Keratinocyte (primary cell): Measurements from ENCODE around the gene PPM1J. TPM values are rescaled to one million over a fixed set of nuclear protein-coding genes. Genes with fewer than 3 reads are reported as not detected.

ENCODE experiments used
- DNase-seq: peaks from one replicate; pipeline ENCODE4 v3.0.0-alpha.2; 2011; ENCODE audit warnings: low read depth, missing footprints, low spot score
- FAIRE-seq: peaks from 2 replicates; lab custom pipeline; 2011; peaks lifted over from hg19 to GRCh38; lab: Jason Lieb, UNC
- H2AFZ ChIP-seq: 2 replicates; pipeline ENCODE4 v1.6.0; 2012; ENCODE audit warnings: low read length, control low read depth, inconsistent platforms; ENCODE audit not compliant: control insufficient read depth
- H3K27ac ChIP-seq: 2 replicates; pipeline ENCODE4 v1.5.1; 2011; ENCODE audit warnings: low read length; ENCODE audit not compliant: control insufficient read depth, insufficient read depth
- H3K27me3 ChIP-seq: 3 replicates; pipeline ENCODE4 v1.6.0; 2011; ENCODE audit warnings: low read length; ENCODE audit not compliant: control insufficient read depth, insufficient read depth; ENCODE audit errors: extremely low read depth
- H3K36me3 ChIP-seq, 2 experiments: 2 replicates in 1 of 2; 3 replicates in 1 of 2; pipeline ENCODE4 v1.5.1; 2011; ENCODE audit warnings: low read length in 2 of 2, mild to moderate bottlenecking in 1 of 2; ENCODE audit not compliant: control insufficient read depth in 2 of 2, insufficient read depth in 2 of 2; ENCODE audit errors: extremely low read depth in 1 of 2
- H3K4me1 ChIP-seq: 3 replicates; pipeline ENCODE4 v1.5.1; 2011; ENCODE audit warnings: low read length; ENCODE audit not compliant: control insufficient read depth, insufficient read depth; ENCODE audit errors: extremely low read depth
- H3K4me2 ChIP-seq: 3 replicates; pipeline ENCODE4 v1.6.0; 2011; ENCODE audit warnings: low read depth, low read length; ENCODE audit not compliant: control insufficient read depth, insufficient read depth; ENCODE audit errors: extremely low read depth
- H3K4me3 ChIP-seq, 3 experiments: fragments of 200-600 bp in 1 of 3; sonication (generic) in 1 of 3; 2 replicates in 2 of 3; 3 replicates in 1 of 3; pipeline ENCODE4 v1.5.1; 2011 to 2016; ENCODE audit warnings: low read length in 3 of 3, mild to moderate bottlenecking in 3 of 3, control low read depth in 2 of 3, inconsistent platforms in 1 of 3, low read depth in 1 of 3, mixed read lengths in 1 of 3, mixed run types in 1 of 3, moderate library complexity in 1 of 3; ENCODE audit not compliant: control insufficient read depth in 2 of 3, insufficient read depth in 2 of 3; ENCODE audit errors: extremely low read depth in 1 of 3
- H3K79me2 ChIP-seq: 2 replicates; pipeline ENCODE4 v1.6.0; 2012; ENCODE audit warnings: low read length; ENCODE audit not compliant: control insufficient read depth, insufficient read depth
- H3K9ac ChIP-seq: 3 replicates; pipeline ENCODE4 v1.6.0; 2011; ENCODE audit warnings: low read length; ENCODE audit not compliant: control insufficient read depth, insufficient read depth; ENCODE audit errors: extremely low read depth
- H3K9me1 ChIP-seq: 3 replicates; pipeline ENCODE4 v1.6.0; 2011; ENCODE audit warnings: low read length; ENCODE audit not compliant: control insufficient read depth, insufficient read depth; ENCODE audit errors: extremely low read depth
- H3K9me3 ChIP-seq: 2 replicates; pipeline ENCODE4 v1.5.1; 2012; ENCODE audit warnings: low read depth, low read length; ENCODE audit not compliant: control insufficient read depth
- H4K20me1 ChIP-seq: 3 replicates; pipeline ENCODE4 v1.6.0; 2011; ENCODE audit warnings: low read length; ENCODE audit not compliant: control insufficient read depth, insufficient read depth; ENCODE audit errors: extremely low read depth
- EZH2 ChIP-seq: IDR thresholded peaks from one replicate; pipeline ENCODE4 v1.6.1; 2012; ENCODE audit warnings: inconsistent platforms, mild to moderate bottlenecking, low read length, moderate library complexity
- dilution Hi-C: fragments of 300-500 bp; cut with MboI; formaldehyde crosslinking; loops from one replicate; pipeline ENCODE4 v1.7.0; 2020; ENCODE audit warnings: low sequenced_read_pairs; ENCODE audit not compliant: extremely low pct_ligation_motif_present
- polyA plus RNA-seq, 5 experiments: library from polyadenylated mRNA; depleted of rRNA in 3 of 5; stranded (reverse) in 3 of 5; stranded (forward) in 1 of 5; unstranded in 1 of 5; fragments of >200 nt; gene quantifications; 1 replicate in 1 of 5; 2 replicates in 3 of 5; 3 replicates in 1 of 5; pipeline versions ENCODE4 v1.2.1 to v1.2.3, GENCODE V29; 2011 to 2012; ENCODE audit warnings: missing spikeins in 2 of 5, low read depth in 1 of 5, low replicate concordance in 1 of 5
- TF ChIP-seq, protein P1 (sequence below), 3 experiments: IDR thresholded peaks in 1 of 3; conservative IDR thresholded peaks in 1 of 3; optimal IDR thresholded peaks in 1 of 3; 2 replicates in 2 of 3; 3 replicates in 1 of 3; pipeline versions ENCODE3 to v1.5.1; 2011; ENCODE audit warnings: low read length in 3 of 3, mild to moderate bottlenecking in 3 of 3, moderate library complexity in 2 of 3, control low read depth in 1 of 3, inconsistent platforms in 1 of 3; ENCODE audit not compliant: insufficient read depth in 2 of 3; ENCODE audit errors: extremely low read depth in 1 of 3

The PPM1J gene
- polyA plus RNA-seq, 1 donor (not counting 4 experiments of a cell fraction or from before 2014, with no cell fraction given) = 7.7 TPM

DNA sequence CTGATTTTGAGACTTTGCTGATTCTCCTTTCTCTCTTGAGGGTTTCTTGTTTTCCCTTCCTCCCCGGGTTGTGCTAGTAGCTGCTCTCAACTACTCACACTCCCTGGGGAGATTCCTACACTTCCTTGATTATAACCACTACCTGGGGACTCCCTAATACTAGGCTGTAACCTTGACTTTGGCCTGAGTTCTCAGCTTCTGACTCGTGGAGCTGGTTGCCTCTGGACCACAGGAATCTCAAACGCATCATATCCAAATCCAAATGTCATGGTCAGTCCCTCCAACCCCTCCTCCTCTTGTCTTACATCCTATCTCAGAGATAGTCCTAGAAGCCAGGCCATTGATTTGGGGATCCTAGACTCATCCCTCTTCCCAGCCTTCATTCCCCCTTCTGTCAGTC lies 28.7 kb downstream of the PPM1J start:
- H4K20me1 ChIP-seq = no peaks in the 10 kb centered on the region
- H3K27me3 ChIP-seq = no peaks in the 10 kb centered on the region
- H2AFZ ChIP-seq = no peak overlapping the region
- H3K4me2 ChIP-seq = peak overlapping the region; percentile 66
- no peak for TF ChIP-seq EZH2
- TF ChIP-seq, protein P1, sequence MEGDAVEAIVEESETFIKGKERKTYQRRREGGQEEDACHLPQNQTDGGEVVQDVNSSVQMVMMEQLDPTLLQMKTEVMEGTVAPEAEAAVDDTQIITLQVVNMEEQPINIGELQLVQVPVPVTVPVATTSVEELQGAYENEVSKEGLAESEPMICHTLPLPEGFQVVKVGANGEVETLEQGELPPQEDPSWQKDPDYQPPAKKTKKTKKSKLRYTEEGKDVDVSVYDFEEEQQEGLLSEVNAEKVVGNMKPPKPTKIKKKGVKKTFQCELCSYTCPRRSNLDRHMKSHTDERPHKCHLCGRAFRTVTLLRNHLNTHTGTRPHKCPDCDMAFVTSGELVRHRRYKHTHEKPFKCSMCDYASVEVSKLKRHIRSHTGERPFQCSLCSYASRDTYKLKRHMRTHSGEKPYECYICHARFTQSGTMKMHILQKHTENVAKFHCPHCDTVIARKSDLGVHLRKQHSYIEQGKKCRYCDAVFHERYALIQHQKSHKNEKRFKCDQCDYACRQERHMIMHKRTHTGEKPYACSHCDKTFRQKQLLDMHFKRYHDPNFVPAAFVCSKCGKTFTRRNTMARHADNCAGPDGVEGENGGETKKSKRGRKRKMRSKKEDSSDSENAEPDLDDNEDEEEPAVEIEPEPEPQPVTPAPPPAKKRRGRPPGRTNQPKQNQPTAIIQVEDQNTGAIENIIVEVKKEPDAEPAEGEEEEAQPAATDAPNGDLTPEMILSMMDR (optimal IDR thresholded peaks at IDR 0.05 in 1 of 3, IDR thresholded peaks at IDR 0.05 in 1 of 3, conservative IDR thresholded peaks at IDR 0.05 in 1 of 3; ENCODE audit: extremely low read depth in 1 of 3, insufficient read depth in 2 of 3, low read length in 3 of 3) = no peak
- FAIRE-seq (no peak), DNase-seq (no peak)
- H3K79me2 ChIP-seq = peaks cover 6% of the 10 kb centered on the region
- no peak overlapping the region for H3K27ac ChIP-seq
- H3K9me3 ChIP-seq = no peaks in the 10 kb centered on the region
- H3K9me1 ChIP-seq = no peaks in the 10 kb centered on the region
- peaks cover 25% of the 10 kb centered on the region for H3K4me1 ChIP-seq
- dilution Hi-C loops = no loop called here
- H3K9ac ChIP-seq = no peak overlapping the region
- peaks cover 4 to 10% of the 10 kb centered on the region in 2 experiments for H3K36me3 ChIP-seq
- H3K4me3 ChIP-seq = no peak overlapping the region

DNA sequence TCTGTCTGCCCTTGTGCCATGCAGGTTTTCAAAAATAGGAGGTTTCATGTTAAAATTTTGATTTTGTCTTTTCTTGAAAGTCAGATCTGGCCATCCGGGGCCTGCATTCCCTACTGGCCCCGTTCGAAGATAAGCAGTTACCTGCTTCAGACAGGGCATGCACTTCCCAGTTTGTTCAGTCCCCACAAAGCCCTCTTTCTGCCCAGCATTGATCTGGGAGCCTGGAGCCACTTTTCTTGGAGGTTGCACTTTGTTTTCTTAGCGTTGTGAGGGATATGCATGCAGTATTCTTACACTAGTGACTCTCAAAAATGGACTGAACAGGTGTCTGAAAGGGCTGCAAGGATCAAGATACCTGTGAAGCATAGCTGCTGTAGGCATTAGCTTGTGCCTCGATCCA lies 29.2 kb downstream of the PPM1J start:
- Histone ChIP-seq H3K9me3 (no peaks in the 10 kb centered on the region), H3K36me3 (peaks cover 2 to 10% of the 10 kb centered on the region in 2 experiments), H2AFZ (no peak overlapping the region), H3K9me1 (no peaks in the 10 kb centered on the region), H3K27me3 (no peaks in the 10 kb centered on the region), H3K4me1 (peaks cover 25% of the 10 kb centered on the region), H4K20me1 (no peaks in the 10 kb centered on the region), H3K4me2 (no peak overlapping the region), H3K9ac (no peak overlapping the region), H3K4me3 (no peak overlapping the region), H3K79me2 (peaks cover 6% of the 10 kb centered on the region), H3K27ac (no peak overlapping the region)
- dilution Hi-C loops = no loop called here
- no peak for DNase-seq
- TF ChIP-seq, protein P1 (optimal IDR thresholded peaks at IDR 0.05 in 1 of 3, IDR thresholded peaks at IDR 0.05 in 1 of 3, conservative IDR thresholded peaks at IDR 0.05 in 1 of 3; ENCODE audit: extremely low read depth in 1 of 3, insufficient read depth in 2 of 3, low read length in 3 of 3) = no peak
- no peak for FAIRE-seq
